B cell (primary cell): ENCODE data around the gene MED31.

ENCODE experiments used
- CTCF ChIP-seq: fragments of 200-600 bp; IDR thresholded peaks from one replicate; pipeline ENCODE4 v1.8.0; 2022; ENCODE audit warnings: antibody characterized with exemption, mild to moderate bottlenecking
- EZH2 ChIP-seq: IDR thresholded peaks from 2 replicates; pipeline ENCODE4 v1.6.1; 2012; ENCODE audit warnings: borderline replicate concordance, low read depth, mild to moderate bottlenecking, moderate library complexity, low read length; ENCODE audit not compliant: insufficient read depth, poor library complexity, severe bottlenecking

GRCh38 chr17:6627019-6627418 is 24.4 kb downstream of the MED31 start:
- TF ChIP-seq CTCF = no peak
- no peak for TF ChIP-seq EZH2
